K562 (cell line): Measurements from ENCODE around the gene HPGDS.

ENCODE experiments used
- CTCFL ChIP-seq: IDR thresholded peaks from 2 replicates; pipeline ENCODE4 v1.6.1; 2011; ENCODE audit warnings: borderline replicate concordance, low read depth, mild to moderate bottlenecking, moderate library complexity, low read length; ENCODE audit not compliant: insufficient read depth, poor library complexity, severe bottlenecking
- FOXA3 ChIP-seq, 2 experiments: fragments of 450-650 bp in 1 of 2; sonication (generic) in 1 of 2; formaldehyde crosslinking; IDR thresholded peaks in 1 of 2; conservative IDR thresholded peaks in 1 of 2; 2 replicates each; pipeline versions ENCODE4 v1.4.0 to v1.8.0; 2020 to 2022; ENCODE audit warnings: mild to moderate bottlenecking in 2 of 2, missing genetic modification reagents in 1 of 2
- JUND ChIP-seq, 2 experiments: IDR thresholded peaks; 2 replicates in 1 of 2; 3 replicates in 1 of 2; pipeline ENCODE4 v1.6.1; 2011; ENCODE audit warnings: borderline replicate concordance in 2 of 2, low read depth in 2 of 2, low read length in 2 of 2, improper control_type of control experiment in 1 of 2, missing biosample characterization in 1 of 2, missing genetic modification characterization in 1 of 2, missing genetic modification reagents in 1 of 2
- MEF2A ChIP-seq: IDR thresholded peaks from 2 replicates; pipeline ENCODE4 v1.6.1; 2011; ENCODE audit warnings: low read depth, mild to moderate bottlenecking, low read length, moderate library complexity; ENCODE audit not compliant: control insufficient read depth
- MYC ChIP-seq, 2 experiments: fragments of 250-450 bp in 1 of 2; sonication (Bioruptor Pico) in 1 of 2; IDR thresholded peaks; 2 replicates each; pipeline versions ENCODE4 v1.5.1 to v1.6.1; 2012 to 2021; ENCODE audit warnings: low read depth in 2 of 2, borderline replicate concordance in 1 of 2, improper control_type of control experiment in 1 of 2, low read length in 1 of 2, mild to moderate bottlenecking in 1 of 2, moderate library complexity in 1 of 2
- POLR2AphosphoS5 ChIP-seq: IDR thresholded peaks from 2 replicates; pipeline ENCODE4 v1.6.1; 2011; ENCODE audit warnings: mild to moderate bottlenecking, low read depth, low read length, moderate library complexity; ENCODE audit not compliant: control insufficient read depth, insufficient read depth
- RBBP5 ChIP-seq: fragments of 200-600 bp; sonication (generic); IDR thresholded peaks from 2 replicates; pipeline ENCODE4 v1.6.1; 2012; ENCODE audit warnings: borderline replicate concordance, mild to moderate bottlenecking, low read length, control low read depth, inconsistent platforms; ENCODE audit not compliant: insufficient read depth, poor library complexity, severe bottlenecking
- RBM14 ChIP-seq: fragments of 200-400 bp; formaldehyde crosslinking; IDR thresholded peaks from 2 replicates; pipeline ENCODE4 v1.6.1; 2018; ENCODE audit warnings: low read depth, mild to moderate bottlenecking, low read length, moderate library complexity, borderline replicate concordance; ENCODE audit not compliant: insufficient read depth
- WHSC1 ChIP-seq: IDR thresholded peaks from one replicate; pipeline ENCODE4 v1.6.1; 2012; ENCODE audit warnings: low read length, control low read depth, inconsistent platforms
- ZNF232 ChIP-seq: sonication (generic); formaldehyde crosslinking; IDR thresholded peaks from 2 replicates; pipeline ENCODE4 v1.8.0; 2022; ENCODE audit warnings: mild to moderate bottlenecking, missing genetic modification reagents
- ZNF707 ChIP-seq: fragments of 250-450 bp; sonication (Bioruptor Pico); conservative IDR thresholded peaks from 2 replicates; pipeline ENCODE4 v1.8.0; 2022; ENCODE audit warnings: inconsistent platforms, mild to moderate bottlenecking, moderate library complexity
- TF ChIP-seq, protein P1 (sequence below), 3 experiments: IDR thresholded peaks in 2 of 3; conservative IDR thresholded peaks in 1 of 3; 2 replicates each; pipeline ENCODE4 v1.5.1; 2011 to 2012; ENCODE audit warnings: low read length in 3 of 3, mild to moderate bottlenecking in 3 of 3, control low read depth in 2 of 3, improper control_type of control experiment in 1 of 3, inconsistent platforms in 1 of 3, low read depth in 1 of 3, mixed read lengths in 1 of 3, moderate library complexity in 1 of 3; ENCODE audit not compliant: insufficient read depth in 2 of 3

DNA sequence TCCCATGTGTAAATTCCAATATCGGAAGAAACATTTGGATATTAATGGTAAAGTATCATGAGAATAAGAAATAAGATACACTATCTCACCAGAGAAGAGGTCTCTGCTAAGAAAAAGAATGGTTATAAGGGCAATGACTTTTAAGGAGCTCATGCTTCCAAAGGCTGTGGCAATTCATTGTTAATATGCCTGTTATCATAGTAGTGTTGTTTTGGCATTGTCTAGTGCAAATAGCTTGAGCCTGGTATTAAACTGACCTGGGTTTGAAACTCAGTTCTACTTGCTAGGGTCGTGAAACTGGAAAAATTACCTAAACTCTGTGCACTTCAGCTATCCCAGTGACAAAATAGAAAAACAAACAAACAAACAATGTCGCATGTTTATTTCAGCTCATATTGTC, 8.8 kb downstream of the HPGDS start:
- TF ChIP-seq MEF2A (no peak), POLR2AphosphoS5 (no peak), WHSC1 (no peak), RBBP5 (no peak), FOXA3 (CRISPR knock-in tag; conservative IDR thresholded peaks at IDR 0.05 in 1 of 2, IDR thresholded peaks at IDR 0.05 in 1 of 2) (no peak), ZNF232 (CRISPR knock-in tag) (no peak), MYC (IDR thresholded peaks at IDR 0.05; ENCODE audit: low read depth, low read length) (no peak), MYC (CRISPR knock-in tag; IDR thresholded peaks at IDR 0.05; ENCODE audit: borderline replicate concordance, low read depth) (no peak), CTCFL (no peak), ZNF707 (CRISPR knock-in tag) (no peak), RBM14 (no peak), JUND (IDR thresholded peaks at IDR 0.05; ENCODE audit: borderline replicate concordance, low read depth, low read length) (no peak), JUND (tag; IDR thresholded peaks at IDR 0.05; ENCODE audit: borderline replicate concordance, low read depth, low read length) (no peak)
- TF ChIP-seq, protein P1, sequence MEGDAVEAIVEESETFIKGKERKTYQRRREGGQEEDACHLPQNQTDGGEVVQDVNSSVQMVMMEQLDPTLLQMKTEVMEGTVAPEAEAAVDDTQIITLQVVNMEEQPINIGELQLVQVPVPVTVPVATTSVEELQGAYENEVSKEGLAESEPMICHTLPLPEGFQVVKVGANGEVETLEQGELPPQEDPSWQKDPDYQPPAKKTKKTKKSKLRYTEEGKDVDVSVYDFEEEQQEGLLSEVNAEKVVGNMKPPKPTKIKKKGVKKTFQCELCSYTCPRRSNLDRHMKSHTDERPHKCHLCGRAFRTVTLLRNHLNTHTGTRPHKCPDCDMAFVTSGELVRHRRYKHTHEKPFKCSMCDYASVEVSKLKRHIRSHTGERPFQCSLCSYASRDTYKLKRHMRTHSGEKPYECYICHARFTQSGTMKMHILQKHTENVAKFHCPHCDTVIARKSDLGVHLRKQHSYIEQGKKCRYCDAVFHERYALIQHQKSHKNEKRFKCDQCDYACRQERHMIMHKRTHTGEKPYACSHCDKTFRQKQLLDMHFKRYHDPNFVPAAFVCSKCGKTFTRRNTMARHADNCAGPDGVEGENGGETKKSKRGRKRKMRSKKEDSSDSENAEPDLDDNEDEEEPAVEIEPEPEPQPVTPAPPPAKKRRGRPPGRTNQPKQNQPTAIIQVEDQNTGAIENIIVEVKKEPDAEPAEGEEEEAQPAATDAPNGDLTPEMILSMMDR (IDR thresholded peaks at IDR 0.05 in 2 of 3, conservative IDR thresholded peaks at IDR 0.05 in 1 of 3; ENCODE audit: insufficient read depth in 2 of 3, low read depth in 1 of 3, low read length in 3 of 3): no peak
